ENCODE data around the gene SPSB2.

- TF ChIP-seq CTCF (IDR thresholded peaks at IDR 0.05; ENCODE audit: low read length) (no peak), EZH2phosphoT487 (IDR thresholded peaks at IDR 0.05; ENCODE audit: low read length) (no peak), EZH2 (optimal IDR thresholded peaks at IDR 0.05; ENCODE audit: low read depth, low read length) (no peak)
Observed at GRCh38 chr12:6827437-6827911, 45.6 kb downstream of the SPSB2 start.
